GM23338 (cell line): ENCODE data around the gene FRMD1. TPM values are rescaled to one million over a fixed set of nuclear protein-coding genes. Genes with fewer than 3 reads are reported as not detected.

Experiments used
- ATAC-seq: fragments of 200-7000 bp; cut with Tn5 transposase; 3 replicates; pipeline ENCODE4 v1.9.1; 2020
- DNase-seq: peaks from one replicate; pipeline ENCODE4 v3.0.0-alpha.2; 2015; ENCODE audit warnings: low spot score
- H2AFZ ChIP-seq: fragments of 200-600 bp; sonication (generic); 2 replicates; pipeline ENCODE4 v1.8.0; 2016; ENCODE audit warnings: antibody characterized with exemption, mild to moderate bottlenecking, moderate library complexity
- H3F3A ChIP-seq: fragments of 200-600 bp; sonication (generic); replicated peaks from 2 replicates; pipeline ENCODE4 v1.8.0; 2017; ENCODE audit warnings: antibody characterized with exemption, mixed run types, low read depth
- H3K27ac ChIP-seq: fragments of 200-600 bp; sonication (generic); 2 replicates; pipeline ENCODE4 v1.6.1; 2016; ENCODE audit warnings: low read depth
- H3K27me3 ChIP-seq: fragments of 200-600 bp; sonication (generic); 2 replicates; pipeline ENCODE4 v1.8.0; 2016; ENCODE audit warnings: mild to moderate bottlenecking, mixed run types, moderate library complexity; ENCODE audit not compliant: insufficient read depth
- H3K36me3 ChIP-seq: fragments of 200-600 bp; sonication (generic); 2 replicates; pipeline ENCODE4 v1.8.0; 2016; ENCODE audit warnings: mild to moderate bottlenecking; ENCODE audit not compliant: insufficient read depth
- H3K4me1 ChIP-seq: fragments of 200-600 bp; sonication (generic); 2 replicates; pipeline ENCODE4 v1.8.0; 2016; ENCODE audit warnings: mild to moderate bottlenecking, moderate library complexity; ENCODE audit not compliant: insufficient read depth
- H3K4me2 ChIP-seq: fragments of 200-600 bp; sonication (generic); 2 replicates; pipeline ENCODE4 v1.7.1; 2017; ENCODE audit warnings: mixed run types
- H3K4me3 ChIP-seq: fragments of 200-600 bp; sonication (generic); 2 replicates; pipeline ENCODE4 v1.6.1; 2016; ENCODE audit warnings: mixed run types
- H3K79me2 ChIP-seq: fragments of 200-600 bp; sonication (generic); replicated peaks from 2 replicates; pipeline ENCODE4 v1.8.0; 2017; ENCODE audit warnings: mild to moderate bottlenecking; ENCODE audit not compliant: insufficient read depth
- H3K9me2 ChIP-seq: fragments of 200-600 bp; sonication (generic); 2 replicates; pipeline ENCODE4 v1.8.0; 2017; ENCODE audit not compliant: insufficient read depth
- H4K20me1 ChIP-seq: fragments of 200-600 bp; sonication (generic); replicated peaks from 2 replicates; pipeline ENCODE4 v1.8.0; 2017; ENCODE audit warnings: mild to moderate bottlenecking; ENCODE audit not compliant: insufficient read depth
- H3K27ac Mint-ChIP-seq: 2 replicates; pipeline ENCODE4 v1.8.0; 2020; ENCODE audit warnings: inconsistent platforms, mild to moderate bottlenecking, moderate library complexity, mixed read lengths
- H3K27me3 Mint-ChIP-seq: 3 replicates; pipeline ENCODE4 v1.8.0; 2022; ENCODE audit warnings: low read depth, mild to moderate bottlenecking, moderate library complexity, mixed read lengths, inconsistent platforms; ENCODE audit not compliant: insufficient read depth, poor library complexity
- H3K36me3 Mint-ChIP-seq: 3 replicates; pipeline ENCODE4 v1.8.0; 2021; ENCODE audit warnings: low read depth, mild to moderate bottlenecking, inconsistent platforms, moderate library complexity, mixed read lengths
- H3K4me1 Mint-ChIP-seq: 3 replicates; pipeline ENCODE4 v1.8.0; 2020; ENCODE audit warnings: mild to moderate bottlenecking, inconsistent platforms, mixed read lengths
- H3K4me3 Mint-ChIP-seq: 3 replicates; pipeline ENCODE4 v1.8.0; 2021; ENCODE audit warnings: moderate library complexity, mild to moderate bottlenecking, inconsistent platforms, mixed read lengths
- H3K9me3 Mint-ChIP-seq: 3 replicates; pipeline ENCODE4 v1.8.0; 2020; ENCODE audit warnings: moderate library complexity, mild to moderate bottlenecking, inconsistent platforms, mixed read lengths
- CREB1 ChIP-seq: fragments of 250-450 bp; sonication (Bioruptor Pico); IDR thresholded peaks from 2 replicates; pipeline ENCODE4 v1.5.0; 2020; ENCODE audit warnings: low read depth, mild to moderate bottlenecking, moderate library complexity
- EZH2 ChIP-seq: fragments of 200-600 bp; sonication (generic); IDR thresholded peaks from one replicate; pipeline ENCODE4 v1.8.0; 2017; ENCODE audit warnings: antibody characterized with exemption, mild to moderate bottlenecking, low read depth; ENCODE audit not compliant: unreplicated experiment
- EZH2phosphoT487 ChIP-seq: fragments of 200-600 bp; sonication (generic); IDR thresholded peaks from one replicate; pipeline ENCODE4 v1.8.1; 2018; ENCODE audit warnings: antibody characterized with exemption; ENCODE audit not compliant: unreplicated experiment
- JUNB ChIP-seq: IDR thresholded peaks from one replicate; pipeline ENCODE4 v1.6.1; 2016; ENCODE audit warnings: antibody characterized with exemption; ENCODE audit not compliant: unreplicated experiment
- NANOG ChIP-seq: IDR thresholded peaks from 2 replicates; pipeline ENCODE4 v1.6.1; 2016; ENCODE audit warnings: antibody characterized with exemption, borderline replicate concordance
- POLR2AphosphoS5 ChIP-seq: IDR thresholded peaks from 2 replicates; pipeline ENCODE4 v1.6.1; 2016; ENCODE audit warnings: antibody characterized with exemption, low read depth
- STAT1 ChIP-seq: IDR thresholded peaks from one replicate; pipeline ENCODE4 v1.6.1; 2016; ENCODE audit warnings: antibody characterized with exemption; ENCODE audit not compliant: unreplicated experiment
- ZNF114 ChIP-seq: fragments of 250-450 bp; sonication (Bioruptor Pico); IDR thresholded peaks from 2 replicates; pipeline ENCODE4 v1.5.0; 2020; ENCODE audit warnings: mild to moderate bottlenecking, moderate library complexity
- ZNF331 ChIP-seq: fragments of 250-450 bp; sonication (Bioruptor Pico); IDR thresholded peaks from 2 replicates; pipeline ENCODE4 v1.5.0; 2020; ENCODE audit warnings: low read depth, mild to moderate bottlenecking, moderate library complexity
- polyA plus RNA-seq: library from polyadenylated mRNA; unstranded; fragments of >200 nt; fragmentation: Nextera tagmentation; extraction: Ambion mirVana; gene quantifications from 2 replicates; pipeline ENCODE4 v1.2.1, GENCODE V29; 2016
- total RNA-seq: library from RNA; depleted of rRNA; stranded (reverse); fragments of >200 nt; shearing (Covaris generic); gene quantifications from 2 replicates; pipeline ENCODE4 v1.2.3, GENCODE V29; 2014
- TF ChIP-seq, protein P1 (sequence below): fragments of 250-450 bp; sonication (Bioruptor Pico); IDR thresholded peaks from 2 replicates; pipeline ENCODE4 v1.5.0; 2020; ENCODE audit warnings: mild to moderate bottlenecking, moderate library complexity
- TF ChIP-seq, protein P2 (sequence below): IDR thresholded peaks from one replicate; pipeline ENCODE4 v1.6.1; 2018; ENCODE audit warnings: antibody characterized with exemption; ENCODE audit not compliant: unreplicated experiment
- TF ChIP-seq, protein P3 (sequence below), 2 experiments: fragments of 200-600 bp in 1 of 2; sonication (generic) in 1 of 2; conservative IDR thresholded peaks; 2 replicates each; pipeline versions ENCODE4 v1.5.1 to v1.6.1; 2016 to 2017; ENCODE audit warnings: antibody characterized with exemption in 2 of 2, low read depth in 2 of 2, mild to moderate bottlenecking in 2 of 2, moderate library complexity in 1 of 2
- TF ChIP-seq, protein P4 (sequence below): IDR thresholded peaks from 2 replicates; pipeline ENCODE4 v1.6.1; 2016; ENCODE audit warnings: antibody characterized with exemption

The FRMD1 gene
- total and polyA plus RNA-seq, 2 experiments from 2014 or later: 1.0 to 2.0 TPM

DNA sequence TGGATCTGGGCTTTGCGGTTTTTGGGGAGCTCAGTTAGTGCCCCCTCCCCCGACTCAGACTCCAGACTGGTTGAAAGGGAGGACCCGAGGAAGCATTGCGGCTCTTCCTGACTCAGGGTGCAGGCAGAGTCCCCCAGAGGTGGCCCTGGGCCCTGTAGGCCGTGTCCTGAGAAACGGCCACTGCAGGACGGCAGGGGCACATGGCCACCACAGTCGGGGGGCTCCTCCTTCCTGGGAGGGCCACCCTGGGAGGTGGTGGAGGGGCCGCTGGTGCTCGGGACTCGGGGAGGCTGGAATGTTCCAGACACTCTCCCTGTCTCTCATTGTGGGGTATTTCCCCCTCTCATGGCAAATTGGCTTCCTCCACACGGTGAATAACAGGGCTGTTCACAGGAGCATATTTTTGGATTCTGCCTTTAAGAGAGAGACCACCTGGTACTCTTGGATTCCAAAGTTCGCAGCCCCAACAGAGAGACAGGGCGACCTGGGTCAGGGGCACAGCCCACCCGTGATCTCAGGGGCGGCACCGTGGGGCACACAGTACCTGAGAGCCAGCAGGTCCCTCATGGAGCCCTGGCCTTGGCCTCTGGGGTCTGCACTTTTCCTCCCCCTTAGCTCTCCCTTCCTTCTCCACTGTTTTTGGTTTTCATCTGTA is 35.7 kb downstream of the FRMD1 start:
- no peak for TF ChIP-seq EZH2phosphoT487
- no peak for TF ChIP-seq NANOG
- no peak for TF ChIP-seq ZNF331 (CRISPR knock-in tag)
- TF ChIP-seq POLR2AphosphoS5: no peak
- no peak for TF ChIP-seq ZNF114
- TF ChIP-seq JUNB: no peak
- TF ChIP-seq STAT1: no peak
- TF ChIP-seq, protein P1, sequence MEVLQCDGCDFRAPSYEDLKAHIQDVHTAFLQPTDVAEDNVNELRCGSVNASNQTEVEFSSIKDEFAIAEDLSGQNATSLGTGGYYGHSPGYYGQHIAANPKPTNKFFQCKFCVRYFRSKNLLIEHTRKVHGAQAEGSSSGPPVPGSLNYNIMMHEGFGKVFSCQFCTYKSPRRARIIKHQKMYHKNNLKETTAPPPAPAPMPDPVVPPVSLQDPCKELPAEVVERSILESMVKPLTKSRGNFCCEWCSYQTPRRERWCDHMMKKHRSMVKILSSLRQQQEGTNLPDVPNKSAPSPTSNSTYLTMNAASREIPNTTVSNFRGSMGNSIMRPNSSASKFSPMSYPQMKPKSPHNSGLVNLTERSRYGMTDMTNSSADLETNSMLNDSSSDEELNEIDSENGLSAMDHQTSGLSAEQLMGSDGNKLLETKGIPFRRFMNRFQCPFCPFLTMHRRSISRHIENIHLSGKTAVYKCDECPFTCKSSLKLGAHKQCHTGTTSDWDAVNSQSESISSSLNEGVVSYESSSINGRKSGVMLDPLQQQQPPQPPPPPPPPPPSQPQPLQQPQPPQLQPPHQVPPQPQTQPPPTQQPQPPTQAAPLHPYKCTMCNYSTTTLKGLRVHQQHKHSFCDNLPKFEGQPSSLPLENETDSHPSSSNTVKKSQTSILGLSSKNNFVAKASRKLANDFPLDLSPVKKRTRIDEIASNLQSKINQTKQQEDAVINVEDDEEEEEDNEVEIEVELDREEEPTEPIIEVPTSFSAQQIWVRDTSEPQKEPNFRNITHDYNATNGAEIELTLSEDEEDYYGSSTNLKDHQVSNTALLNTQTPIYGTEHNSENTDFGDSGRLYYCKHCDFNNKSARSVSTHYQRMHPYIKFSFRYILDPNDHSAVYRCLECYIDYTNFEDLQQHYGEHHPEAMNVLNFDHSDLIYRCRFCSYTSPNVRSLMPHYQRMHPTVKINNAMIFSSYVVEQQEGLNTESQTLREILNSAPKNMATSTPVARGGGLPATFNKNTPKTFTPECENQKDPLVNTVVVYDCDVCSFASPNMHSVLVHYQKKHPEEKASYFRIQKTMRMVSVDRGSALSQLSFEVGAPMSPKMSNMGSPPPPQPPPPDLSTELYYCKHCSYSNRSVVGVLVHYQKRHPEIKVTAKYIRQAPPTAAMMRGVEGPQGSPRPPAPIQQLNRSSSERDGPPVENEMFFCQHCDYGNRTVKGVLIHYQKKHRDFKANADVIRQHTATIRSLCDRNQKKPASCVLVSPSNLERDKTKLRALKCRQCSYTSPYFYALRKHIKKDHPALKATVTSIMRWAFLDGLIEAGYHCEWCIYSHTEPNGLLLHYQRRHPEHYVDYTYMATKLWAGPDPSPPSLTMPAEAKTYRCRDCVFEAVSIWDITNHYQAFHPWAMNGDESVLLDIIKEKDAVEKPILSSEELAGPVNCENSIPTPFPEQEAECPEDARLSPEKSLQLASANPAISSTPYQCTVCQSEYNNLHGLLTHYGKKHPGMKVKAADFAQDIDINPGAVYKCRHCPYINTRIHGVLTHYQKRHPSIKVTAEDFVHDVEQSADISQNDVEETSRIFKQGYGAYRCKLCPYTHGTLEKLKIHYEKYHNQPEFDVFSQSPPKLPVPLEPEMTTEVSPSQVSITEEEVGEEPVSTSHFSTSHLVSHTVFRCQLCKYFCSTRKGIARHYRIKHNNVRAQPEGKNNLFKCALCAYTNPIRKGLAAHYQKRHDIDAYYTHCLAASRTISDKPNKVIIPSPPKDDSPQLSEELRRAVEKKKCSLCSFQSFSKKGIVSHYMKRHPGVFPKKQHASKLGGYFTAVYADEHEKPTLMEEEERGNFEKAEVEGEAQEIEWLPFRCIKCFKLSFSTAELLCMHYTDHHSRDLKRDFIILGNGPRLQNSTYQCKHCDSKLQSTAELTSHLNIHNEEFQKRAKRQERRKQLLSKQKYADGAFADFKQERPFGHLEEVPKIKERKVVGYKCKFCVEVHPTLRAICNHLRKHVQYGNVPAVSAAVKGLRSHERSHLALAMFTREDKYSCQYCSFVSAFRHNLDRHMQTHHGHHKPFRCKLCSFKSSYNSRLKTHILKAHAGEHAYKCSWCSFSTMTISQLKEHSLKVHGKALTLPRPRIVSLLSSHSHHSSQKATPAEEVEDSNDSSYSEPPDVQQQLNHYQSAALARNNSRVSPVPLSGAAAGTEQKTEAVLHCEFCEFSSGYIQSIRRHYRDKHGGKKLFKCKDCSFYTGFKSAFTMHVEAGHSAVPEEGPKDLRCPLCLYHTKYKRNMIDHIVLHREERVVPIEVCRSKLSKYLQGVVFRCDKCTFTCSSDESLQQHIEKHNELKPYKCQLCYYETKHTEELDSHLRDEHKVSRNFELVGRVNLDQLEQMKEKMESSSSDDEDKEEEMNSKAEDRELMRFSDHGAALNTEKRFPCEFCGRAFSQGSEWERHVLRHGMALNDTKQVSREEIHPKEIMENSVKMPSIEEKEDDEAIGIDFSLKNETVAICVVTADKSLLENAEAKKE (CRISPR knock-in tag): no peak
- TF ChIP-seq, protein P2, sequence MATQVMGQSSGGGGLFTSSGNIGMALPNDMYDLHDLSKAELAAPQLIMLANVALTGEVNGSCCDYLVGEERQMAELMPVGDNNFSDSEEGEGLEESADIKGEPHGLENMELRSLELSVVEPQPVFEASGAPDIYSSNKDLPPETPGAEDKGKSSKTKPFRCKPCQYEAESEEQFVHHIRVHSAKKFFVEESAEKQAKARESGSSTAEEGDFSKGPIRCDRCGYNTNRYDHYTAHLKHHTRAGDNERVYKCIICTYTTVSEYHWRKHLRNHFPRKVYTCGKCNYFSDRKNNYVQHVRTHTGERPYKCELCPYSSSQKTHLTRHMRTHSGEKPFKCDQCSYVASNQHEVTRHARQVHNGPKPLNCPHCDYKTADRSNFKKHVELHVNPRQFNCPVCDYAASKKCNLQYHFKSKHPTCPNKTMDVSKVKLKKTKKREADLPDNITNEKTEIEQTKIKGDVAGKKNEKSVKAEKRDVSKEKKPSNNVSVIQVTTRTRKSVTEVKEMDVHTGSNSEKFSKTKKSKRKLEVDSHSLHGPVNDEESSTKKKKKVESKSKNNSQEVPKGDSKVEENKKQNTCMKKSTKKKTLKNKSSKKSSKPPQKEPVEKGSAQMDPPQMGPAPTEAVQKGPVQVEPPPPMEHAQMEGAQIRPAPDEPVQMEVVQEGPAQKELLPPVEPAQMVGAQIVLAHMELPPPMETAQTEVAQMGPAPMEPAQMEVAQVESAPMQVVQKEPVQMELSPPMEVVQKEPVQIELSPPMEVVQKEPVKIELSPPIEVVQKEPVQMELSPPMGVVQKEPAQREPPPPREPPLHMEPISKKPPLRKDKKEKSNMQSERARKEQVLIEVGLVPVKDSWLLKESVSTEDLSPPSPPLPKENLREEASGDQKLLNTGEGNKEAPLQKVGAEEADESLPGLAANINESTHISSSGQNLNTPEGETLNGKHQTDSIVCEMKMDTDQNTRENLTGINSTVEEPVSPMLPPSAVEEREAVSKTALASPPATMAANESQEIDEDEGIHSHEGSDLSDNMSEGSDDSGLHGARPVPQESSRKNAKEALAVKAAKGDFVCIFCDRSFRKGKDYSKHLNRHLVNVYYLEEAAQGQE: no peak
- TF ChIP-seq, protein P3, sequence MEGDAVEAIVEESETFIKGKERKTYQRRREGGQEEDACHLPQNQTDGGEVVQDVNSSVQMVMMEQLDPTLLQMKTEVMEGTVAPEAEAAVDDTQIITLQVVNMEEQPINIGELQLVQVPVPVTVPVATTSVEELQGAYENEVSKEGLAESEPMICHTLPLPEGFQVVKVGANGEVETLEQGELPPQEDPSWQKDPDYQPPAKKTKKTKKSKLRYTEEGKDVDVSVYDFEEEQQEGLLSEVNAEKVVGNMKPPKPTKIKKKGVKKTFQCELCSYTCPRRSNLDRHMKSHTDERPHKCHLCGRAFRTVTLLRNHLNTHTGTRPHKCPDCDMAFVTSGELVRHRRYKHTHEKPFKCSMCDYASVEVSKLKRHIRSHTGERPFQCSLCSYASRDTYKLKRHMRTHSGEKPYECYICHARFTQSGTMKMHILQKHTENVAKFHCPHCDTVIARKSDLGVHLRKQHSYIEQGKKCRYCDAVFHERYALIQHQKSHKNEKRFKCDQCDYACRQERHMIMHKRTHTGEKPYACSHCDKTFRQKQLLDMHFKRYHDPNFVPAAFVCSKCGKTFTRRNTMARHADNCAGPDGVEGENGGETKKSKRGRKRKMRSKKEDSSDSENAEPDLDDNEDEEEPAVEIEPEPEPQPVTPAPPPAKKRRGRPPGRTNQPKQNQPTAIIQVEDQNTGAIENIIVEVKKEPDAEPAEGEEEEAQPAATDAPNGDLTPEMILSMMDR (conservative IDR thresholded peaks at IDR 0.05; ENCODE audit: low read depth in 2 of 2): no peak
- no peak for TF ChIP-seq CREB1 (CRISPR knock-in tag)
- no peak for TF ChIP-seq EZH2
- TF ChIP-seq, protein P4, sequence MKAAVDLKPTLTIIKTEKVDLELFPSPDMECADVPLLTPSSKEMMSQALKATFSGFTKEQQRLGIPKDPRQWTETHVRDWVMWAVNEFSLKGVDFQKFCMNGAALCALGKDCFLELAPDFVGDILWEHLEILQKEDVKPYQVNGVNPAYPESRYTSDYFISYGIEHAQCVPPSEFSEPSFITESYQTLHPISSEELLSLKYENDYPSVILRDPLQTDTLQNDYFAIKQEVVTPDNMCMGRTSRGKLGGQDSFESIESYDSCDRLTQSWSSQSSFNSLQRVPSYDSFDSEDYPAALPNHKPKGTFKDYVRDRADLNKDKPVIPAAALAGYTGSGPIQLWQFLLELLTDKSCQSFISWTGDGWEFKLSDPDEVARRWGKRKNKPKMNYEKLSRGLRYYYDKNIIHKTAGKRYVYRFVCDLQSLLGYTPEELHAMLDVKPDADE: no peak
- Mint-ChIP-seq H3K36me3 (peaks cover 27% of the 10 kb centered on the region), H3K4me3 (no peak overlapping the region), H3K27ac (no peak overlapping the region), H3K9me3 (peaks cover 40% of the 10 kb centered on the region), H3K27me3 (peaks cover 2% of the 10 kb centered on the region), H3K4me1 (no peaks in the 10 kb centered on the region)
- DNase-seq (no peak), ATAC-seq (no peak)
- H3K36me3 ChIP-seq: peaks cover 13% of the 10 kb centered on the region; the same call in 1 of the 2 replicates
- H3K79me2 ChIP-seq: no peaks in the 10 kb centered on the region
- H4K20me1 ChIP-seq: no peaks in the 10 kb centered on the region
- no peaks in the 10 kb centered on the region for H3F3A ChIP-seq
- no peaks in the 10 kb centered on the region; the same call in 1 of the 2 replicates for H3K9me2 ChIP-seq
- H3K4me1 ChIP-seq: no peaks in the 10 kb centered on the region
- H3K4me2 ChIP-seq: no peak overlapping the region
- H3K4me3 ChIP-seq: no peak overlapping the region
- no peak overlapping the region for H2AFZ ChIP-seq
- H3K27me3 ChIP-seq: no peaks in the 10 kb centered on the region
- H3K27ac ChIP-seq: no peak overlapping the region
